Activated T-helper 9 cell treated with anti-CD3 and anti-CD28 coated beads, Interleukin-2, amount 50 U/mL, for 16 hours (primary cell): ENCODE measurements around the gene SYNGAP1.
"Not testable (repeated sequence)": the region's sequence is repeated elsewhere in the genome, so short reads cannot be mapped to it uniquely, and the experiment has no call there.

Source experiments
- DNase-seq: peaks from one replicate; pipeline ENCODE4 v3.0.0-alpha.2; 2020; ENCODE audit warnings: low read depth

The SYNGAP1 gene

DNA sequence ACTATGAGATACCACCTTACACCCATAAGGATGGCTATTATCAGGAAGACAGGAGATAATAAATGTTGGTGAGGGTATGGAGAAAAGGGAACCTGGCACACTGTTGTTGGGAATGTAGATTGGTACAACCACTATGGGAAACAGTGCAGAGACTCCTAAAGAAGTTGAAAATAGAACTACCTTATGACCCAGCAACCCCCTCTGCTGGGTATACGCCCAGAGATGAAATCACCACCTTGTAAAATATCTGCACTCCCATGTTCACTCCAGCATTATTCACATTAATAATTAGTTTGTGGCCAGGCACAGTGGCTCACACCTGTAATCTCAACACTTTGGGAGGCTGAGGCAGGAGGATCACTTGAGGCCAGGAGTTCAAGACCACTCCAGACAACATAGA, 61.3 kb downstream of the SYNGAP1 start:
- no peak for DNase-seq

DNA sequence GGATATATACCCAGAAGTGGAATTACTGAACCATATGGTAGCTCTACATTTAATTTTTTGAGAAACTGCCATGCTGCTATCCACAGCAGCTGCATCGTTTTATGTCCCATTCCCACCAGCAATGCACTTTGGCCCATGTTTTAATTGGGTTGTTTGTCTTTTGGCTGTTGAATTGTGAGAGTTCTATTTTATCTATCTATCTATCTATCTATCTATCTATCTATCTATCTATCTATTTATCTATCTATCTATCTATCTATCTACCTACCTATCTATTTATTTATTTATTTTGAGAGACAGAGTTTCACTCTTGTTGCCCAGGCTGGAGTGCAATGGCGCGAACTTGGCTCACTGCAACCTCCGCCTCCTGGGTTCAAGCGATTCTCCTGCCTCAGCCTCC, 62.8 kb downstream of the SYNGAP1 start:
- not testable (repeated sequence) for DNase-seq

DNA sequence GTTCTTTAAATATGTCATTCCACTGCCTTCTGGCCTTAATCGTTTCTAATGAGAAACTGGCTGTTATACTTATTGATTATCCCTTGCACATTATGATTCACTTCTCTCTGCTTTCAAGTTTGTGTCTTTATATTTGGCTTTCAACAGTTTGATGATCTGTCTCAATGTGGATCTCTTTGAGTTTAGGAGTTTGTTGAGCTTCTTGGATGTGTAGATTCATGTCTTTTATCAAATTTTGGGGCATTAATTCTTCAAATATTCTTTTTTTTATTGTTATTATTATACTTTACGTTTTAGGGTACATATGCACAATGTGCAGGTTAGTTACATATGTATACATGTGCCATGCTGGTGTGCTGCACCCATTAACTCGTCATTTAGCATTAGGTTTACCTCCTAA, 63.8 kb downstream of the SYNGAP1 start:
- DNase-seq, result no peak

DNA sequence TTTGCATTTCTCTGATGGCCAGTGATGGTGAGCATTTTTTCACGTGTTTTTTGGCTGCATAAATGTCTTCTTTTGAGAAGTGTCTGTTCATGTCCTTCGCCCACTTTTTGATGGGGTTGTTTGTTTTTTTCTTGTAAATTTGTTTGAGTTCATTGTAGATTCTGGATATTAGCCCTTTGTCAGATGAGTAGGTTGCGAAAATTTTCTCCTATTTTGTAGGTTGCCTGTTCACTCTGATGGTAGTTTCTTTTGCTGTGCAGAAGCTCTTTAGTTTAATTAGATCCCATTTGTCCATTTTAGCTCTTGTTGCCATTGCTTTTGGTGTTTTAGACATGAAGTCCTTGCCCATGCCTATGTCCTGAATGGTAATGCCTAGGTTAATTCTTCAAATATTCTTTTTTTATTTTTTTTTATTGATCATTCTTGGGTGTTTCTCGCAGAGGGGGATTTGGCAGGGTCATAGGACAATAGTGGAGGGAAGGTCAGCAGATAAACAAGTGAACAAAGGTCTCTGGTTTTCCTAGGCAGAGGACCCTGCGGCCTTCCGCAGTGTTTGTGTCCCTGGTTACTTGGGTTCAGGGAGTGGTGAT, 64.9 kb downstream of the SYNGAP1 start:
- not testable (repeated sequence) for DNase-seq

DNA sequence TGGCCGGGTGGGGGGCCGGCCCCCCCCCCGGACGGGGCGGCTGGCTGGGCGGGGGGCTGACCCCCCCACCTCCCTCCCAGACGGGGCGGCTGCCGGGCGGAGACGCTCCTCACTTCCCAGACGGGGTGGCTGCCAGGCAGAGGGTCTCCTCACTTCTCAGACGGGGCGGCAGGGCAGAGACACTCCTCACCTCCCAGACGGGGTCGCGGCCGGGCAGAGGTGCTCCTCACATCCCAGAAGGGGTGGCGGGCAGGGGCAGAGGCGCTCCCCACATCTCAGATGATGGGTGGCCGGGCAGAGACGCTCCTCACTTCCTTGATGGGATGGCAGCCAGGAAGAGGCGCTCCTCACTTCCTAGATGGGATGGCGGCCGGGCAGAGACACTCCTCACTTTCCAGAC, 65.8 kb downstream of the SYNGAP1 start:
- DNase-seq, result not testable (repeated sequence)

DNA sequence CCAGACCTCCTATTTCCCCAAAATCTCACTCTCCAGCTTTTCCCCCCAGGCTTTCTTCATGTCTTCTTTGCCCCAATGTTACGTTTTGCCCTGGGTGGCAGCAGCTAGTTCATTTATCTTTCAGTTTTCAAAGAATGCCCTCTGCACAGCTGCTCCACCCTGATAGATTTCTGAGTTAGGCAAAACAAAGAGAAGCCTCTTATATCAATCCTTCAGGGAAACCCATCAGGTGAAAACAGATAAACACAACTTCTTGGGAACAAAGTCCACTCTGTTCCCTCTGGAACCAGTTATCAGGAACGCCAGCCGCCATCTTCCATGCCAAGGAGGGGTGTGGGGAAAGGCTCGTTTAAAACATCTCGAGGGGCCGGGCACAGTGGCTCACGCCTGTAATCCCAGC, 68.5 kb downstream of the SYNGAP1 start:
- DNase-seq, result no peak

DNA sequence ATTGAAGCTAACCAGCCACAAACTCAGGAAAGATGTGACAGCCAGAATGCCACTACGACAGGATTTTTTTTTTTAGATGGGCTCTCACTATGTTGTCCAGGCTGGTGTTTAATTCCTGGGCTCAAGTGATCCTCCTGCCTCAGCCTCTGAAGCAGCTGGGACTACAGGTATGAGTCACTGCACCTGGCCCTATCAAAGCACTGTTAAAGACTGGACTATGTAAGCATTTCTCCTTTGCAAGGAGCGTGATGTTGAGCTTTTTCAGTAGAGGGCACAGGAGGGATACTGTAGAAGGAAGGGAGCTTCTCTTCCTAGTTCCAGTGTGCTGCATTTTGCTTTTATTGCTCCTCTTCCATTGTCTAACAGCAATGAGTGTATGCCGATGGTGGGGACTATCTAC, 70.3 kb downstream of the SYNGAP1 start:
- no peak for DNase-seq

DNA sequence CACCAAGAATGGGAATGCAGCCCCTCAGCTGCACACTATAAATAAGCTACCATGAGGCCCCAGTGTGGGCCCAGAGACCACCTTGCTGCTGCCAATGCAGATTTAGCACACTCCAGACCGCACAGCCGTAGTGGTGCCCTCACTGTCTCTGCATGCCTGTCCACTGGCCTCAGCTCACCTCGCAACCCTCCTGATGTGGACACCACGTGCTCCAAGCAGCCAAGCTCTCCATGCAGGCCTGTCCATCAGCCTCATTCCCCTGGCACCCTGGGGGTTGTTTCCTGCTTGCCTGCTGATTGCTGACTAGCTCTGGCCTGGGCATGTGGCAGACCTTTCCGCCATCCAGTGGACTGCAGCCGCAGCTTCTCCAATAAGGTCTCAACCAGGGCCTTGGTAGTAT, 70.8 kb downstream of the SYNGAP1 start:
- DNase-seq, result no peak

DNA sequence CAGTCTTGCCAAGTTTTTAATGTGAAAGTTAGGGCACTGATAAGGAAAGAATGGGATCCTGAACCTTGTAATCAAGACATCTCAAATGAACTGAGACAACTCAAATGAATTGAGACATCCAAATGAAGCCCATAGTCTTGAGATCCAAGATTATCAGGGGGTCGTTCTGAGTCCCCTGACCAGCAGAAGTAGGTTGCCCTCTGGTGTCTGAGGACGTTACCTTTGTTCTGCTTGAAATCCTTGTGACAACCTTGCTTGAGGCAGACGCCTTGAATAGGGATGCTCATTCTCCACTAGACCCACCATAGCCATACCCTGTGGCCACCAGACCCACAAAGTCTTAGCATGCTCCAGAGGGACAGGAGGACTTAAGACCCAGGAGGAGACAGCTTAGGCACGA, 72.2 kb downstream of the SYNGAP1 start:
- no peak for DNase-seq

DNA sequence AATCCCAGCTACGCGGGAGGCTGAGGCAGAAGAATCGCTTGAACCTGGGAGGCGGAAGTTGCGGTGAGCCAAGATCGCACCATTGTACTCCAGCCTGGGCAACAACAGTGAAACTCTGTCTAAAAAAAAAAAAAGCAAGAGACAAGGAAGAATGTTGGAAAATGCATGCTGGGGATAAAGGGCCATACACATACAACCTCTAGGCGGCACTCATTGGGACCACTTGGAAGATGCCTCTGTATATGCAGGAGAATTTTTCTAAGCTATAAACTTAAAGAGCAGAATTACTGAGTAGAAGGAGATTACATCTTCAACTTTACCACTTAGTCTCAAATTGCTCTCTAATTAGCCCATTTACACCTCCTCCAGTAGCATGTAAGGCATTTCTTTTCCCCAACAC, 77.3 kb downstream of the SYNGAP1 start:
- no peak for DNase-seq

DNA sequence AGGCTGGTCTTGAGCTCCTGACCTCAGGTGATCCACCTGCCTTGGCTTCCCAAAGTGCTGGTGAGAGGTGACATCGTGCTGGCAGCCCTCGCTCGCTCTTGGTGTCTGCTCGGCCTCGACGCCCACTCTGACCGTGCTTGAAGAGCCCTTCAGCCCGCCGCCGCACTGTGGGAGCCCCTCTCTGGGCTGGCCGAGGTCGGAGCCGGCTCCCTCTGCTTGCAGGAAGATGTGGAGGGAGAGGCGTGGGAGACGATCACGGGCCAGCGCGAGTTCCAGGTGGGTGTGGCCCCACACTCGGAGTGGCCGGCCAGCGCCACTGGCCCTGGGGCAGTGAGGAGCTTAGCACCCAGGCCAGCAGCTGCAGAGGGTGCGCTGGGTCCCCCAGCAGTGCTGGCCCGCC, 82.6 kb downstream of the SYNGAP1 start:
- no peak for DNase-seq

DNA sequence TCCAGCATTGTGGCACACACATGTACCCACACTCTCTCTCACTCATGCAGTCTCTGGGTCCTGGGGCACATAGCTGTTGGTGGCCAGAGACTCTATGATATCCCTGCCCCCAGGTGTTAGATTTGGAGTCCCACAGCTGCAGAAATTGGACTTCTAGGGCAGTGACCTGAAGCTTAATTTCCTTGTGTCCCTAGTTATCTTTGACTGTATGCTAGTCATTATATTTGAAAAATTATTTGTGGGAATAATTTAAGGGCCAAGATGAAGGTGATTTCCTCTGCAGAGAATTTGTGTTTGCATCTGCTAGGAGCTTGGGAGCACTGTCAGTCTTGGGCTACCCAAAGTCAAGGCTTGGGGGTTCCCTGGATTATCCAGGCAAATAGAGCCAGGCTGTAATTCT, 84.6 kb downstream of the SYNGAP1 start:
- no peak for DNase-seq
